GM18868 (cell line): ENCODE results near the gene UBR7.
"Not testable (repeated sequence)": the region's sequence is repeated elsewhere in the genome, so short reads cannot be mapped to it uniquely, and the experiment has no call there.

Experiments used
- ATAC-seq: cut with Tn5 transposase; IDR thresholded peaks from one replicate; pipeline ENCODE4 v1.9.1; 2021; ENCODE audit warnings: mild to moderate bottlenecking, moderate library complexity; ENCODE audit not compliant: unreplicated experiment

Gene UBR7

DNA sequence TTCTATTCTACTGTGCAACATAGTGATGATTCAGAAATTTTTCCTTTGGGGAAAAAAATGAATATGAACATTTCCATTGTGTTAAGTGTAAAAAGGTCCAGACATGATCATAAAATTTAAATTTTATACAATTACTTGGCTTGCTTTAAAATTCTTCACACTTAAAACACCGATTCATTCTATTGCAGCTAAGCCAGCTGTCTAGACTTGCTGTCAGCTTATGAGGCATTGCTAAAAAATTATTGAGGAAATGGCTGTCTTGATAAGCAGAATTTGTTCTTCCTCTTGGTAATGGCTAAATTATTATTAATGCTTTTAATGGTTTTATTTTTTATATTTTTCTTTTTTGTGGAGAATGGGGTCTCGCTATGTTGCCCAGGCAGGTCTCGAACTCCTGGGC is 20.1 kb upstream of the UBR7 start:
- ATAC-seq: no peak

DNA sequence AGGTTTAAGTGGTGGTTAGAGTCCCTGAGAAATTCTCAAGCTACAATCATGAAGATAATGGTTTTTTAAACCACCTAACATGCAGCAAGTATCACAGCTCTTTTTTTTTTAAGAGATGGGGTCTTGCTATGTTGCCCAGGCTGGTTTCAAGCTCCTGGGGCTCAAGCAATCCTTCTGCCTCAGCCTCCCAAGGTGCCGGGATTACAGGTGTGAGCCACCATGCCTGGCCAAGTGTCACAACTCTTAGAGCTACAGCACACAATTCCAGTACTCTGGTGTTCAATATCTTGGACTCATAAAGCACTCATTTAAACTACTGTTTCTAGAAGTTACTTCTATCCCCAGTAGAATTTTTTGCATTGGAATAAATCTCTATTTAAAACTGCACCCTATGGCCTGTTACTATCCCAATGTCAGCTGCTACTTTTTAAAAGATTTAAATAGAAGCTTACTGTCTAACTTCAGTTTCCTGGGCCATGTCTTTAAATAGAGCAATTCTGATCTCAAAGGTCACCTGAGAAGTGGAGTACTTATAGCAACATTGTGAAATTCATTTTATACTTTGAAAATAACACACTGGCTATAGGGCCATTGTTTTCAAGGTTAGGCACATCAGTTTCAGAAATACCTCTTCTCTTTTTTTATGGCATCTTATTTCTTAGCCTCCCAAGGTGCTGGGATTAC is 11.6 kb upstream of the UBR7 start:
- ATAC-seq: no peak

DNA sequence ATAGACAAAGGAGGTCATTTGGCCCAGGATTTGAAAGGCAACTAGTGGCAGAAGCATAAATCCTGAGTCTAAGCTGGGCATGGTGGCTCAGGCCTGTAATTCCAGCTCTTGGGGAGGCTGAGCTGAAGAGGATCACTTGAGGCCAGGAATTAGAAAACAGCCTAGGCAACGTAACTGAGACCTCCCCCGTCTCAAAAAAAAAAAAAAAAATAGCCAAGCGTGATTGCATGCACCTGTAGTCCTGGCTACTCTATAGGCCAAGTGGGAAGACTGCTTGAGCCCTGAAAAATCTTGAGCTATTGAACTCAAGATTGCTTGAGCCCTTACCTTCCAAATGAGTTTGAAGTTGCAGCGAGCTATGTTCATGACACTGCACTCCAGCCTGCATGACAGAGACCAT is 8.0 kb upstream of the UBR7 start:
- ATAC-seq: no peak

DNA sequence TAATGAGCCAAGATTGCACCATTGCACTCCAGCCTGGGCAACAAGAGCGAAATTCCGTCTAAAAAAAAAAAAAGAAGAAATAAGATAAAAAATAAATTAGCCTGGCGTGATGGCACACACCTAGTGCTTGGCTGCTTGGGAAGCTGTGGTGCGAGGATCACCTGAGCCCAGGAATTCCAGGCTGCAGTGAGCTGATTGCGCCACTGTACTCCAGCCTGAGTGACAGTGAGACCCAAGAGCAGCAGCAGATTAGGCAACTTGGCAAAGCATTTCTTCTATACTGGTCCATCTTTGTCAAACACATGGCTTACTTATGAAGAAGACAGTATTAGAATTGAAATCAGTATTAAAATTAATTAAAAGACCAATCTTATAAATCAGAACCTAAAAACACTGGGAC is 6.5 kb upstream of the UBR7 start:
- no peak for ATAC-seq

DNA sequence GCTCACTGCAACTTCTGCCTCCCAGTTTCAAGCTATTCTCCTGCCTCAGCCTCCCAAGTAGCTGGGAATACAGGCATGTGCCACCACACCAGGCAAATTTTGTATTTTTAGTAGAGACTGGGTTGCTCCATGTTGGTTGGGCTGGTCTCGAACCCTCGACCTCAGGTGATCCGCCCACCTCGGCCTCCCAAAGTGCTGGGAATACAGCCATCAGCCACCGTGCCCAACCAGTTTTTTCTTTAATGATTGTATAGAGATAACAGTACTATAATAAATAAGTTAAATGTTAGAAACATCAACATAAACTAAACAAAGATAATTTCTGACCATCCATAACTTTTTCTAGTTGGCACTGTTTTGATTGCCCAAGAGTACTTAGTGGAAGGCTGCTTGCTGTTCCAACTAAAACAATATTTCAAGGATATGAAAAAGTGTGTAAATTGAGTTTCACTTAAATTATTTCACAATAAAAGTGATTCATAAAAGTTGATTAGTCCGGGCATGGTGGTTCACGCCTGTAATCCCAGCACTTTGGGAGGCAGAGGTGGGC is 5.8 kb upstream of the UBR7 start:
- ATAC-seq: no peak

DNA sequence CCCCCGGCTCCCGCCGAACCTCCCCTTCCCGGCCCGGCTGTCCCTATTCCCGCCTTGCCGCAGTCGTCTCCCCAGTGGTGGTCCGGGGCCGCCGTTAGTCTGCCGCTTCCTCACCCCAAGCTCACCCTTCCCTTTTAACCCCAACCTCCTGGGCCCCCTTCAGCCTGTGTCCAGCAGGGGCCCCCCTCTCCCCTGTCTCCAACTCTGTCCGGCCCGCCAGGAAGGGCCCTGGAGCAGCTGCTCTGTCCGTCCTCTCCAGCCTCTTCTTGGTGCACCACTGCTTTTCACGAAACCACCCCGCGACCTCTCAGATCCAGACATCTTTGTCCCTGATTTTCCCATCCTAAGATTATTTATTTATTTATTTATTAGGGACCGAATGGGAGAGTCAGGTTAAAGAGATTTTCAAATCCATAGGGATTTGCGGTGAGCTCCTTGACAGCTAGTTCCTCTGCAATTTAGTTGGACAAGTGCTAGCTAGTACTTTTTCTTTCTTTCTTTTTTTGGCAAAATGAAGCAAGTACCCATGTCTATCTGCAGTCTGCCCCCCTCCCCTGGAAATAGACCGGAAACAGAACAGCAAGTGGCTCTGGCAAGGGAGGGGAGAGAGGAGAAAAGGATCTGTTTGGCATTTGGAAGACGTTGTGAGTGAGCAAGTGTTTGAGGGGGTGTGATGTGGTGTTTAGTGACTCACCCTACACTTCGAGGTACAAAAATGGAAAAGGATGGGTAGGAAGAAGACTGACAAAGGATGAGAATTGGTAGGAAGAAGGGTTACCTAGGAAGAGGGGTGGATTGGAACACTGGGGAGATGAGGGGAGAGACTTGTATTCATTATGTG is 632 bp downstream of the UBR7 start:
- ATAC-seq: peak; percentile 31

DNA sequence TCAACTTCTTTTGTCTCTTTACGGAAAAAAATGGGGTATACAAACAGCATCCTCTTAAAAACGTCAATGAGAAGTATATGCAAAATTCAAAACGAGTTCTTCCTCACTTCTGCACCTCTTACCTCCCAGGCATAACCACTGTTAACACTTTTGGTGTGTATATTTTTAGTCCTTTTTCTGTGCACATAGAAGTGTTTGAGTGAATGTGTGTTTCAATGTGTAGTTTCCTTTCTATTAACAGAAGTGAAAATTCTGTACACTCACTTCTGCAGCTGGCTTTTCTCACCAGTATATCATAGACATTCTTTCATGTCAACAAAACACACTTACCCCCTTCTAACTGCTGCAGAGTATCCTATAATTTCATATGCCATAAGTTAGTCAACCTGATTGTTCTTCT is 5.4 kb downstream of the UBR7 start:
- ATAC-seq: peak; percentile 65

DNA sequence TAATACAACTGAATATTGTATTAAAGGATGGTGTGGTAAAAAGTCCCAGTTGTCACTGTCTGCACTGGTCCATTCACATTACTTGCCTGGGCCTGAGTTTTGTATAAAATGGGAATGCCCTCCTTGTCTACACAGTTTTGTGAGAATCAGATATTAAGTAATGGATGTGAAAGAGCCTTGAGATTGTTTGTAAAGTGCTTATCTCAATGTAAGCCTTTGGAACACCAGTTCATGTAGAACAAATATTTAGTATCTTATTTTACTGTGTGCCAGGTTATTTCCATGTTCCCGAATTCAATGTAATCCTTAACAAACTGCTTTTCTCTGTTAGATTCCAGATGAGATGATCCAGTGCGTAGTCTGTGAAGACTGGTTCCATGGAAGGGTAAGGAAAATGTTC is 7.5 kb downstream of the UBR7 start:
- no peak for ATAC-seq

DNA sequence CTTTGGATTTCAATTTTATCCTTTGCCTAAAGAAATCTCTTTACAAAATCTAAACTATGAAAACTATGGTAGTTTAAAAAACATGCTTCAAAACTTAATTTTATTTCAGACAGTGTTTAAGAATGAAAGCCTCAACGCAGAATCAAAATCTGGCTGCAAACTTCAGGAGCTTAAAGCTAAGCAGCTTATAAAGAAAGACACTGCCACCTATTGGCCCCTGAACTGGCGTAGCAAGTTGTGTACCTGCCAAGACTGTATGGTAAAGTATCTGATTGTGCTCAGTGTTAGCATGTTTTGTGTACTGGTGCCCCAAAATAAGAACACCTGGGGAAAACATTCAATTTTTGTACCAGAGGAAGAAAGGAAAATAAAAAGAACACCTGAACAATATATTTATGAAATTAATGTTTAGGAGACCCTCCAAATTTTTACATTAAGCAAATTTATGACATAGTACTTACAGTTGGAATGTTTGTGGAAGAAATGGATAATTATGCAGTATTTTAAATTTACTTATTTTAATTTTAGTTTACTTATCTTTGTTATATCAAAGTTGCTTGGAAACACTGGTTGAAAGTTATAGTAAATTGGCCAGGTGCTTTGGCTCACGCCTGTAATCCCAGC is 12.2 kb downstream of the UBR7 start:
- no peak for ATAC-seq

DNA sequence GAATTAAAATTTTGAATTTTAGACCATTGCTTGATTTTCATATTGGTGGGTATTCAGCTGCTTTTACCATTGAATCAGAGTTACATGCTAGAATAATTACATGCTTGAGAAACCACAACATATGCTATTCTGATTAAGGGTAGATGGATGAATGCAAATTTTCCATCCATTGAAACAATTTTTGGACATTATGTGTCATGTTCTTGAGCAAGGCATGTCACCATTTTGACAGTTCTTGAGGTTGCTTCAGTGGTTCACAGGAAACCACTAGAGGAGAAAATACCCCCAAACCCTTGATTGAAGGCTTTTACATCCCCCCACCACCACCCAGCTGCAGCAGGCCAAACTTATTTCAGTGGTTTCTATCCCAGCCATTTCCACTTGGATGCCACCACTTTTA is 13.5 kb downstream of the UBR7 start:
- no peak for ATAC-seq

DNA sequence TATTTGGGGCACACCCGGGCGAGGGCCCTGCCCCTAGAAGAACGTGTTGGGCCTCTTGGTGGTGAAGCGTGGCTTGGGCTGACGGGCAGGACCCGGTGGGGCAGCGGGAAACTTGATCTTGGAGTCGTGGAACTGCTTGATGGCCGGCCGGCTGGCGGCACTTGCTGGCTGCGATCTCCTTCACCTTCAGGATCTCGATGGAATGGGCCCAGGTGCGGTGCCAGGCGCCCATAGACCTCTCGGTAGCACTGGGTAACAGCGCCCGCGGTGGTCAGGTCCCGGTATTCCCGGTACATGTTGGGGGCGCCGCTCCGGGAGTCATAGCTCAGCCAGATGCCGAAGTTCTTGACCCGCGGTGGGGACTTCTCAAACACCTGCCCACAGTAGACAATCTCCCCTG is 16.5 kb downstream of the UBR7 start:
- no peak for ATAC-seq

DNA sequence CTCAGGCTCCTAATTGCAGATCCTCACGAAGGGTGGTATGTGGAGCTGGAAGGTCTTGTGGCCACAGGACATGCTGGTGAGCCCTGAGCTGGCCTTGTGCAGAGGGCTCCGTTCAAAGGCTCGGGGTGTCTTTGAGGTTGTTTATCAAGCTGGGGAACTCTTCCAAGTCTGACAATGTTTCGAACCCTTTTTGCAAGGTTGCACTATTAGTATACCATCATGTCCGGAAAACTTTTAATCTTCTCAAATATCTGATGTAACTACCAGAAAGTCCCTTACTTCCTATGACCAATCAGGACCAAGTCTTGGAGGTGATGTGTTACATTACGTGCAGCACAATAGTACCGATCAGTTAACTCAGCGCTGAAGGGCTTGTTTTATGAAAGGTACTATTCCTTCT is 21.5 kb downstream of the UBR7 start:
- no peak for ATAC-seq

DNA sequence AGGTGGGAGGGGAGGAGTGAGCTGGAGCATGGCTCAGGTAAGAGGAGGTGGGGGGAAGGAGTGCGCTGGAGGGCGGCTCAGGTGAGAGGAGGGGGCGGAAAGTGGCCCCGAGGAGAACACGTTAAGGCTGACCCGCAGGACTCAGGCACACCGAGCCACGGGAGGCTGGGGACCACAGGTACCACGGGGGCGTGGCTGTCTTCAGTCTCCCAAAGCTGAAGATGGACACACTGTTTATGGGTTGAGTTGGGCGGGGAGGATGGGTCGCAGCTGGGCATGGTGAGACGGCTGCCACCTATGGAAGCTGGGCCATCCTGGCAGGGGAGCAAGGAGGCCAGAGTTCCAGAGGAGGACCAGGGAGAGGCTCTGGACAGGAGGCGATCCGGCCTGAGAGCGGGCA is 23.5 kb downstream of the UBR7 start:
- ATAC-seq: no peak

DNA sequence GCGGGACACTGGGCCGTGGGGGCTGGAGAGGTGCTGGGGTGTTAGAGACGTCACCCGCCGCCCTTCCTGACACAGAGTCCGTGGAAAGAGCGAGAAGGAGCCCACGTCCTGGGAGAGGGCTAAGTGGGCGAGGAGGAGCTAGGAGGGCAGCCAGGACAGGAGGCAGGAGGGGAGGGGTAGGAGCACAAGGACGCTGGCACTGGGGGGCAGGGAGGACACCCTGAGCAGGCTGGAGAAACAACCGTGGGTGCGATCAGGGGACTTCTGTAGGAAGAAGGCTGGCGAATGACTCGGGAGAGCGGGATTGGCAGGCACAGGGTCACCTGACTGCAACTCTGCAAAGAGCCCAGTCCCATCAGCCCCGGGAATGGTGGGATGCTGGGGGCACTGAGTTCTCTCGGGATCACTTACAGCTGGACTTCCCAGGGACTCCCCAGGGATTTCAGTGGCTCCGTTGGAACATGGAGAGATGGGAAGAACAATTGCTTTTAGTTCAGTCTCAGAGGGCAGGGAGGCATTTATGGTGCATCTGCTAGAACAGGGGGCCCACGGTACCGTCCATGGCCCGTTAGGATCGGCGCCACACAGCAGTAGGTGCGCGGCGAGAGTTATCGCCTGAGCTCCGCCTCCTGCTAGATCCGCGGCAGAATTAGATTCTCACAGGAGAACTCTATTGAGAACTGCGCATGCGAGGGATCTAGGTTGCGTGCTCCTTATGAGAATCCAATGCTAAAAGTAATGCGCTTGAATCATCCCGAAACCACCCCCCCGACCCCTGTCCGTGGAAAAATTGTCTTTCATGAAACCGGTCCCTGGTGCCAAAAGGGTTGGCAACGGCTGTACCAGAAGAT is 24.3 kb downstream of the UBR7 start:
- no peak for ATAC-seq

DNA sequence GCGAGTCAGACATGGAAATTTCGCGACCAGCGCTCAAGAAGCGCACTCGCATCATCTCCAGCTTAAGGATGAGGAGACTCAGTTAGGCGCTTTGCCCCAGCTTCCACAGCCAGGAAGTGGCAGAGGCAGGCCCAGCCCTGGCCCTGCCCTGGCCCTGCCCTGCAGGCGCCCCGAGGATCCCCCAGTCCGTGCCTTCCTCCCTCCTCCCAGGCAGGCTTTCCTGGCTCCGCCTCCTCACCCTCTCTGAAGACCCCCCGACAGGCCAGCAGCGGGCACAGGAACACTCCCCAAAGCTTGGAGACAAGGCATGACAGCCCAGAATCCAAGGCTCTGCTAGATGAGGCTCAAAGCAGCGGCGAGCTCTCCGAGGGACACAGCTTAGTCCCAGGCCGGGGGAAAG is 25.1 kb downstream of the UBR7 start:
- no peak for ATAC-seq

DNA sequence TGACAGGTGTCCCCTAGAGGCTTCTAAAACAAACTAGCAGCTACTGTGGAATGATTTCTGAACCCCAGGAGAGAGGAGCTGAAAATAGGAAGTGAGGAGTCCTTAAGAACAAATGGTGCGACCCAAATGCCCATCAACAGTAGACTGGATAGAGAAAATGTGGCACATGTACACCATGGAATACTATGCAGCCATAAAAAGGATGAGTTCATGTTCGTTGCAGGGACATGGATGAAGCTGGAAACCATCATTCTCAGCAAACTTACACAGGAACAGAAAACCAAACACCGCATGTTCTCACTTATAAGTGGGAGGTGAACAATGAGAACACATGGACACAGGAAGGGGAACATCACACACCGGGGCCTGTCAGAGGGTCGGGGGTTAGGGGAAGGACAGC is 26.0 kb downstream of the UBR7 start:
- not testable (repeated sequence) for ATAC-seq

DNA sequence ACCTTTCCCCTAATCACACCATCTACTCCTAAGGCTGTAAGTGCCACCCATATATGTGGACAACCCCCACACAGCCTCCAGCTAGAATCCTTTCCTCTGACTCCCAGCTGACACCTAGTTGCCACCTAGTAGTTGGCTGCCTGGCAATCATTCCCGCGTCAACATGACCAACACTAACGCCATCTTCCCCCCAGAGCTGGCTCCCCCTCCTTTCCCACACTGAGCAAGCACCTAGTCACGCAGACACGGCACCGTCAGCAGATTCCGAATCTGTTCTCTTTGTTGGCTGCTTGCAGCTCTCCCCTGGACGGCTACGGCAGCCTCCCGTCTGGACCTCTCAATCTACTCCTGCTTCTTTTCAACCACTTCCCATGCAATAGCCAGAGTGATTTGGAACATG is 27.7 kb downstream of the UBR7 start:
- no peak for ATAC-seq

DNA sequence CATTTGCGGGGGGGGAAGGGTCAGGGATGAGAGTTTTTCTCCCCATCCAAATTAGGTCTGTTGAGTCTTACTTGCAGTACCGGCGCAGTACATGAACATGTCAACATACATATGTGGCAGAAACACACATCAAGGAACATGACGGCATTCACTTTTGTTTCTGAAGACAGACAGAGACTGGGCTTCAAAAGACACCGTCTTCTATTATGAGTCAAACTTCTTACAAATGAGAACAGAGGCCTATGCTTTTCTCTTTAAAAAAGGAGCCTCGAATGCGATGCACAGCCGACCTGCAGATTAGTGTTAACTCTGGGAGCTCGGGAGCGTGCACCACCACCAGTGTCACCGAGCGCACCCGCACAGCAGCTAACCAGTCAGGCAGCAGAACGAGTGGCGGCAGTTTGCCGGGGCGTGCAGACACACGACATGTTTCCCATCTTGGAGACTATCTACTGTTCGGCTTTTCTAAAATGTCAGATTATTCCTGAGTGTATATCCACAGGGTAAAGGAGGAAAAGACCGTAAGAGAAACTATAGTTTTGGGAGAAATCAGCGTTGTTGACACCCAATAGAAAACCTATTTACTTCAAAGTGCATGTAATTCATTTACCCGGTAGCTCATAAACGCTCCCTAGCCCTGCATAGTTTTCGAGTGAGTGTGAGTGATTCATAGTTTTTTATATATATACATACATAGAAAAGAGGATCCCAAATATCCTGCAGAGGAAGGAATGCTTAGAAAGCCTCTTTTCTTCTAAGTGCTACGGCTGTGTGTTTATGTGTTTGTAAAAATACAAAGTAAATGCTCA is 33.0 kb downstream of the UBR7 start:
- no peak for ATAC-seq

DNA sequence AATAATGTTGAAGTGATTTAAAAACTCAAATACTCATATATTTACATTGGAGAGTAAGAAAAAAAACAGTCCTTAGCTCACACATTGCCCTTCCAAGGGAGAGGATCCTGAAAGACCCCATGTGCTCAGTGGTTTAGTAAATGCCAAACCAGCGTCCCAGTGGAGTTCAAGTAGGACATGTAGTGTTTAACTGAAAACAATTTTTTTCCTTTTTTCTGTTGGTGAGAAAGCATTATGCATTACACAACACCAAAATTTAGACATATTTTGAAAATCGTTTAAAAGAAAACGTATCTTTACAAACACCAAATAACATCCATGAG is 33.6 kb downstream of the UBR7 start:
- no peak for ATAC-seq

DNA sequence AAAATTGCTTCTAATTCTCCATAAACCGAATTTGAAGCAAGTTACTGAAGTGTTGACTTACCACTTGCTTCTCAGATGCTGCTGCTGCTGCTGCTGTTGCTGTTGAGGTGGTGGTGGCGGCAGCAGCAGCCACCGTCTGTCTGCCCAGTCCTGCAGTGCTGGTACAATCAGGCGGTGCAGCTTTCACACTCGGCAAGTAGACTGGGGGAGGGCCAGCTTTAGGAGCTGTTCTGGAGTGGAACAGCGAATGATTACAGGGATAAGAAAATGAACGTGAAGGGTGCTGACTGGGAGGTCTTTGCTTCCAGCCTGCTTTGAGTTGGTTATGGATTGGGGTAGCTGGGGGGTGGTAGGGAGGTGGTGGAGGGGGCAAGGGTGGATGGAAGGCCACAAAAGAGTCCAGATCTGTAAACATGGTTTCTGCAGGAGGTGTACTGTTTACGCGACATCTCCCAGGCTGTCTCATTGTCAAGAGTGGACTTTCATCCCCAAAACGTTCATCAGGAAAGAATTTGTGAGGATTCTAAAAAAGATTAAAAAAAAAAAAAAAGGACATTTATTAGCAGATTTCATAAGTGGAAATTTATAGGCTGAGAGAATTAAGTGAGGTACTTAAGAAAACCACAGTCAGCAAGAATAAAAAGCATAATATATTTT is 38.8 kb downstream of the UBR7 start:
- no peak for ATAC-seq
